Psoas muscle (tissue), 8 donors: Measurements from ENCODE around the gene SLCO2B1. TPM values are rescaled to one million over a fixed set of nuclear protein-coding genes. Genes with fewer than 3 reads are reported as not detected.
A peak's percentile ranks its signal among the peaks of the same experiment; 100 is the strongest.

Experiments
- ATAC-seq, 4 donors: fragments of 200-7000 bp; cut with Tn5 transposase; one replicate each; pipeline ENCODE4 v1.9.1; 2020; ENCODE audit warnings: moderate library complexity in 3 of 4, mild to moderate bottlenecking in 2 of 4
- DNase-seq, 2 donors: peaks; one replicate each; pipeline ENCODE4 v3.0.0-alpha.2; 2020
- H3K27ac ChIP-seq: fragments of 200-600 bp; one replicate; pipeline ENCODE4 v1.8.0; 2022
- H3K27me3 ChIP-seq, 3 donors: fragments of 200-600 bp in 1 of 3; one replicate each; pipeline versions ENCODE4 v1.6.1 to v1.8.0; 2013 to 2022; ENCODE audit warnings: low read length in 2 of 3, mild to moderate bottlenecking in 2 of 3, moderate library complexity in 1 of 3; ENCODE audit not compliant: insufficient read depth in 3 of 3
- H3K36me3 ChIP-seq, 2 donors: fragments of 200-600 bp in 1 of 2; one replicate each; pipeline versions ENCODE4 v1.6.1 to v1.8.0; 2013 to 2022; ENCODE audit warnings: low read depth in 1 of 2, mild to moderate bottlenecking in 1 of 2, moderate library complexity in 1 of 2; ENCODE audit not compliant: insufficient read depth in 1 of 2
- H3K4me1 ChIP-seq: fragments of 200-600 bp; one replicate; pipeline ENCODE4 v1.8.0; 2022
- H3K4me3 ChIP-seq: fragments of 200-600 bp; one replicate; pipeline ENCODE4 v1.8.0; 2022; ENCODE audit warnings: mild to moderate bottlenecking
- H3K9me3 ChIP-seq: fragments of 200-600 bp; one replicate; pipeline ENCODE4 v1.8.0; 2022
- WGBS, 3 donors: extraction: QIAGEN DNeasy Blood & Tissue Kit; methylation state at CpG; one replicate each; pipeline versions ENCODE4 v1.1.6 to v1.1.7; 2013; 5-methylcytosine and 5-hydroxymethylcytosine counted together
- intact Hi-C, 2 donors: fragments of 100-400 bp; cut with DNase I; formaldehyde crosslinking; loops; one replicate each; pipeline versions ENCODE4 v1.11.0 to v1.14.2; 2022
- polyA plus RNA-seq, 3 donors: library from polyadenylated mRNA; stranded (reverse); fragments of 200-250 nt; gene quantifications; one replicate each; pipeline ENCODE4 v1.2.3, GENCODE V29; 2013
- total RNA-seq, 4 donors: library from RNA; stranded (reverse); fragmentation: NEBNext Ultra II Directional in 2 of 4; extraction: Animal tissue kit (Norgen Biotek cat#: 25700) in 2 of 4; gene quantifications; one replicate each; pipeline versions ENCODE4 v1.2.1 to v1.2.4, GENCODE V29; 2021 to 2023
- TF ChIP-seq, protein P1 (sequence below): fragments of 200-600 bp; IDR thresholded peaks from one replicate; pipeline ENCODE4 v1.8.0; 2022; ENCODE audit warnings: antibody characterized with exemption
- donor health status: healthy with polysubstance abuse.
- donor health status: DM: no; HTN: no; CAD: no; lungs with moderate emphysema.
- donor health status: Bipolar disorder and iron deficiency.
- donor health status: healthy.
- donor health status: DM: yes; HTN: yes; CAD: no.
- donor health status: DM: no; HTN: no; CAD: no.
- donor health status: DM: no; HTN: no; CAD: no.
- donor health status: DM: yes; HTN: yes; CAD: no.

SLCO2B1 gene
- total and polyA plus RNA-seq, 7 donors: 1.2 to 17.7 (median 10.7) TPM

DNA sequence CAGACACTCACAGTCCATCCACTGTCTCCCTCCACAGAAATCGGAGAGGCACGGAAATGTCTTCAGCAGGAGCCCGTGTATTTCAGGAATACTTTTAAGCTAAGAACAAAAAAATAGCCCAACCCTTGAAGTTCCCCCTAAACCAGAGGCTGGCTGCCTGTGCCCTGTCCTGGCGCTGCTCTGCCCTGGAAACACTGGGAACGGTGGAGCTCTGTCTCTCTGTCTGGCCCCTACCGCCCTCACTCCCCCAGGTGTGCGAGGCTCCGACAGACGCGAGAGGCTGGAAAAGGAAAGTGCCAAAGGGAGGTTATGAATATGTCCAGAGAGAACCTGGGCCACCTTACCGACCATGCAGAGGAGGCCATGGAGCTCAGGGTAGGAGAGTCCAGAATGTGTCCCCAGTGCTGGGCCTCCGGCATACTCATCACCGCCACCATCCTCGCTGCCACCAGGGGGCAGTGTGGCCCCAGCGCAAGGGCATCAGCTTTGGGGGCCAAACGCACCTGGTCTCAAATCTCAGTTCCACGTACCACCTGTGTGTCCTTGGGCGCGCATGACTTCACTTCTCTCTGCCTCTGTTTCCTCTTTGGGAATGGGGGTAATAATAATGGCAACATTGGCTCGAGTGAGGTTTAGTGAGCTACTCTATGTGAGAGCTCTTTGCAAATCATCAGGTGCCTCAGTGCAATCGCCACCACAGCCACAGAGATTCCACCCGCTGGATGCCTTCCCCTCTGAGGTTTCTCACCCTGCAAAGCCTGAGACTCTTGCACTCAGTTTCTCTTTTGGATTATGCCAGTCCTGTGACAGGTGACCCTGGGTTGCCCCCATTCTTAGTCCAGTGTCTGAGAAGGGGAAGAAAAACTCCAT lies 10.4 kb upstream of the SLCO2B1 start:
- Histone ChIP-seq H3K27me3 (peaks cover 0 to 14% (median 0%) of the 10 kb centered on the region in 3 donors), H3K4me1 (peaks cover 3% of the 10 kb centered on the region), H3K4me3 (no peak overlapping the region), H3K27ac (no peak overlapping the region), H3K36me3 (no peaks in the 10 kb centered on the region), H3K9me3 (no peaks in the 10 kb centered on the region)
- intact Hi-C loops: loop anchor here (1.0 to 10.0 kb wide), 3 partner anchors 62 to 244 kb away; no protein-coding TSS in a partner anchor
- ATAC-seq (peak; percentile 65 to 80 (median 71)), DNase-seq (peak; percentile 69 to 76)
- WGBS, 3 donors: 31 to 34% (median 31%) methylated on average over 22 of the region's 22 CpGs
- TF ChIP-seq, protein P1, sequence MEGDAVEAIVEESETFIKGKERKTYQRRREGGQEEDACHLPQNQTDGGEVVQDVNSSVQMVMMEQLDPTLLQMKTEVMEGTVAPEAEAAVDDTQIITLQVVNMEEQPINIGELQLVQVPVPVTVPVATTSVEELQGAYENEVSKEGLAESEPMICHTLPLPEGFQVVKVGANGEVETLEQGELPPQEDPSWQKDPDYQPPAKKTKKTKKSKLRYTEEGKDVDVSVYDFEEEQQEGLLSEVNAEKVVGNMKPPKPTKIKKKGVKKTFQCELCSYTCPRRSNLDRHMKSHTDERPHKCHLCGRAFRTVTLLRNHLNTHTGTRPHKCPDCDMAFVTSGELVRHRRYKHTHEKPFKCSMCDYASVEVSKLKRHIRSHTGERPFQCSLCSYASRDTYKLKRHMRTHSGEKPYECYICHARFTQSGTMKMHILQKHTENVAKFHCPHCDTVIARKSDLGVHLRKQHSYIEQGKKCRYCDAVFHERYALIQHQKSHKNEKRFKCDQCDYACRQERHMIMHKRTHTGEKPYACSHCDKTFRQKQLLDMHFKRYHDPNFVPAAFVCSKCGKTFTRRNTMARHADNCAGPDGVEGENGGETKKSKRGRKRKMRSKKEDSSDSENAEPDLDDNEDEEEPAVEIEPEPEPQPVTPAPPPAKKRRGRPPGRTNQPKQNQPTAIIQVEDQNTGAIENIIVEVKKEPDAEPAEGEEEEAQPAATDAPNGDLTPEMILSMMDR: peak; percentile 92

DNA sequence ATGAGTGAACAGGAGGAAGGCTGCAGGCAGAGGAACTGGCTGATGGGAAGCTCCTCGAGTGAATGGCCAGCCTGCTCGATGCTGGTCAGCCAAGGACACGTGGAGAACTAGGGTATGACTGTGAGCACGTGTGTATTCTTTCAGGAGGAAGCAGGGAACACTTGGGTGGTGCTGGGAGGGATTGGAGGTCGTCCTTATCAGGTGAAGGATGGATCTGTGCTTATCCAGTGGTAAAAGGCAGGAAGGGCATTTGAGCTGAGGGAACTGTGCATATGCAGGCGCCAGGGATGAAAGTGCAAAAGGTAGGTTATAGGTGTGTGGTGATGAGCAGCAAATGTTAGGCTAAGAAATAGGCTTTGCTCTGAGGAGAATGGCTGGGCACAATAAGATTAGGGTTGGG lies 9.7 kb upstream of the SLCO2B1 start:
- intact Hi-C loops: loop anchor here (5.0 to 10.0 kb wide), 2 partner anchors 61 to 244 kb away; no protein-coding TSS in a partner anchor
- peaks cover 3% of the 10 kb centered on the region for H3K4me1 ChIP-seq
- TF ChIP-seq, protein P1: no peak
- no peak for DNase-seq
- peaks cover 0 to 14% (median 0%) of the 10 kb centered on the region in 3 donors for H3K27me3 ChIP-seq
- no peaks in the 10 kb centered on the region for H3K36me3 ChIP-seq
- ATAC-seq: no peak
- no peak overlapping the region for H3K4me3 ChIP-seq
- H3K9me3 ChIP-seq: no peaks in the 10 kb centered on the region
- H3K27ac ChIP-seq: no peak overlapping the region
- WGBS, 3 donors: 63 to 68% (median 68%) methylated on average over 6 of the region's 6 CpGs

DNA sequence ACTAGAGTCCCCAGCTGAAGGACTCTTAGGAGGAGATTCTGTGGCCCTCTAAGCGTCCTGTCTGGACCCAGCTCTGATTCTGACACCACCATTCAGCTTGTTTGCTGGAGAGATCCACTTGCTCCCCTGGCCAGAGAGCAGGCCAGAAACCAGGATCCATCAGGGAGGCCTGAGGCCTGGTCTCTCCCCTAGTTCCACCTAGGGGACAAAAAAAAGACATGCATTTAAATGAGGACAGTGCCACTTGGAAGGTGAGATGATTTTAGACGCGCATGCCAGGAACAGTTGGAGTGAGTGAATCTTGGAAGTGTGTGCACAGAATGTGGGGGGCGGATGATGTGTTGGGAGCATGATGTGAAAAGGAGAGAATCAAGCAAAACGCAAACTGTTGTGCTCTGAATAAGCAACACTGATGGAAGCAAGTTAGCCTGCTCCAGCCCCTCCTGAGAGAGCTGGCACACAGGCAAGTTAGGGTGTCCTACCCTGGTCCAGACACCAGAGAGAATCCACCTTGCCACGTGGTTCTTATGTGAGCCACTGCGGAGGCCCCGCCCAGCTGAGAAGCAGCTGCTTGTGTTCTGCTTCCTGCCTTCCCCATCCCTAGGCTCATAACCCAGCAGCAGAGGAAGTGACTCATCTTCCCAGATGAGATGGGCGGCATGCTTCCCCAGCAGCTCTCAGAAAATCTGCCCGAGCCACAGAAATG lies 8.0 kb upstream of the SLCO2B1 start:
- Histone ChIP-seq H3K9me3 (no peaks in the 10 kb centered on the region), H3K27me3 (peaks cover 0 to 8% (median 0%) of the 10 kb centered on the region in 3 donors), H3K4me1 (peaks cover 3% of the 10 kb centered on the region), H3K27ac (no peak overlapping the region), H3K36me3 (no peaks in the 10 kb centered on the region), H3K4me3 (no peak overlapping the region)
- WGBS, 3 donors: 32 to 52% (median 38%) methylated on average over 10 of the region's 10 CpGs
- intact Hi-C loops: loop anchor here (2.0 to 10.0 kb wide), 3 partner anchors 59 to 242 kb away; no protein-coding TSS in a partner anchor
- peak; percentile 75 to 82 (median 79) for ATAC-seq
- DNase-seq: peak; percentile 79 to 82
- TF ChIP-seq, protein P1: no peak

DNA sequence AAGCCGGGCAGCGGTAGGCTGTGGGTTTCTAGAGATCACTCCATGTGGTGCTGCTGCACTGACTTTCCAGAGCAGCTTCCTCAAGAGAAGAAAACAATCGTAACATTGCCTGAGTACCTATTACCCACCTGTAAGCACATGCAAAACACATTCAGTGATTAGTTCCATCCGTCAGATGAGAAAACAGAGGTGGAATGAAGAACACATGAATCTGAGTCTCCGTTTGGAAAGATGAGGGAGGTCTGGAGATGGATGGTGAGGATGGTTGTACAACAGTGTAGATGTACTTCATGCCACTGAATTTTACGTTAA lies 7.5 kb upstream of the SLCO2B1 start:
- H3K4me1 ChIP-seq: peaks cover 3% of the 10 kb centered on the region
- H3K27ac ChIP-seq: no peak overlapping the region
- no peak for DNase-seq
- H3K27me3 ChIP-seq: peaks cover 0 to 5% (median 0%) of the 10 kb centered on the region in 3 donors
- TF ChIP-seq, protein P1: no peak
- no peak for ATAC-seq
- no peak overlapping the region for H3K4me3 ChIP-seq
- H3K36me3 ChIP-seq: no peaks in the 10 kb centered on the region
- H3K9me3 ChIP-seq: no peaks in the 10 kb centered on the region
- intact Hi-C loops: loop anchor here (2.0 to 10.0 kb wide), 3 partner anchors 59 to 241 kb away; no protein-coding TSS in a partner anchor
- WGBS, 3 donors: 38 to 46% (median 43%) methylated on average over 6 of the region's 6 CpGs
